Hepatocyte (in vitro differentiated cells): ENCODE results near the gene MYO5A. TPM values are rescaled to one million over a fixed set of nuclear protein-coding genes. Genes with fewer than 3 reads are reported as not detected.

Source experiments
- DNase-seq: peaks from one replicate; pipeline ENCODE4 v3.0.0-alpha.2; 2016; ENCODE audit warnings: low spot score
- H2AFZ ChIP-seq: fragments of 200-600 bp; sonication (generic); 2 replicates; pipeline ENCODE4 v1.6.0; 2016; ENCODE audit warnings: antibody characterized with exemption, mild to moderate bottlenecking
- H3K27ac ChIP-seq: fragments of 200-600 bp; sonication (generic); 2 replicates; pipeline ENCODE4 v1.5.1; 2016; ENCODE audit warnings: mild to moderate bottlenecking
- H3K27me3 ChIP-seq: fragments of 200-600 bp; sonication (generic); 2 replicates; pipeline ENCODE4 v1.6.1; 2016
- H3K36me3 ChIP-seq: fragments of 200-600 bp; sonication (generic); replicated peaks from 2 replicates; pipeline ENCODE4 v1.5.1; 2016; ENCODE audit warnings: low read depth; ENCODE audit not compliant: insufficient read depth
- H3K4me1 ChIP-seq: fragments of 200-600 bp; sonication (generic); 2 replicates; pipeline ENCODE4 v1.5.1; 2016; ENCODE audit warnings: mild to moderate bottlenecking, moderate library complexity; ENCODE audit not compliant: insufficient read depth
- H3K4me2 ChIP-seq: fragments of 200-600 bp; sonication (generic); 2 replicates; pipeline ENCODE4 v1.6.0; 2016
- H3K4me3 ChIP-seq: fragments of 200-600 bp; sonication (generic); 2 replicates; pipeline ENCODE4 v1.5.1; 2016; ENCODE audit warnings: mild to moderate bottlenecking
- H3K79me2 ChIP-seq: fragments of 200-600 bp; sonication (generic); 2 replicates; pipeline ENCODE4 v1.6.0; 2017; ENCODE audit warnings: mild to moderate bottlenecking
- H3K9me2 ChIP-seq: fragments of 200-600 bp; sonication (generic); replicated peaks from 2 replicates; pipeline ENCODE4 v1.6.0; 2017; ENCODE audit warnings: mild to moderate bottlenecking; ENCODE audit not compliant: insufficient read depth
- H3K9me3 ChIP-seq: fragments of 200-600 bp; sonication (generic); 2 replicates; pipeline ENCODE4 v1.5.1; 2016; ENCODE audit warnings: low read depth, mild to moderate bottlenecking
- H4K20me1 ChIP-seq: fragments of 200-600 bp; sonication (generic); 2 replicates; pipeline ENCODE4 v1.6.0; 2016; ENCODE audit warnings: mild to moderate bottlenecking; ENCODE audit not compliant: insufficient read depth, poor library complexity, severe bottlenecking
- EZH2 ChIP-seq: fragments of 200-600 bp; sonication (generic); IDR thresholded peaks from 2 replicates; pipeline ENCODE4 v1.6.1; 2016; ENCODE audit warnings: antibody characterized with exemption, mild to moderate bottlenecking, borderline replicate concordance
- EZH2phosphoT487 ChIP-seq: fragments of 200-600 bp; sonication (generic); IDR thresholded peaks from one replicate; pipeline ENCODE4 v1.6.1; 2018; ENCODE audit warnings: antibody characterized with exemption, mild to moderate bottlenecking, low read depth, moderate library complexity; ENCODE audit not compliant: unreplicated experiment, severe bottlenecking
- whole genome bisulfite sequencing: methylation state at CpG from one replicate; pipeline ENCODE4 v1.1.6; 2016; ENCODE audit warnings: low lambda C conversion rate; ENCODE audit errors: missing lambda C conversion rate; 5-methylcytosine and 5-hydroxymethylcytosine counted together
- polyA plus RNA-seq: library from polyadenylated mRNA; unstranded; fragments of >200 nt; fragmentation: Nextera tagmentation; extraction: Ambion mirVana; gene quantifications from 2 replicates; pipeline ENCODE4 v1.2.1, GENCODE V29; 2016
- total RNA-seq: library from RNA; depleted of rRNA; stranded (reverse); fragments of >200 nt; gene quantifications from 2 replicates; pipeline ENCODE4 v1.2.3, GENCODE V29; 2014
- TF ChIP-seq, protein P1 (sequence below): fragments of 200-600 bp; sonication (generic); IDR thresholded peaks from 2 replicates; pipeline ENCODE4 v1.5.1; 2016; ENCODE audit warnings: antibody characterized with exemption, mild to moderate bottlenecking; ENCODE audit not compliant: poor library complexity

MYO5A gene
- total and polyA plus RNA-seq, 2 experiments from 2014 or later = 3.7 to 14.8 TPM

DNA sequence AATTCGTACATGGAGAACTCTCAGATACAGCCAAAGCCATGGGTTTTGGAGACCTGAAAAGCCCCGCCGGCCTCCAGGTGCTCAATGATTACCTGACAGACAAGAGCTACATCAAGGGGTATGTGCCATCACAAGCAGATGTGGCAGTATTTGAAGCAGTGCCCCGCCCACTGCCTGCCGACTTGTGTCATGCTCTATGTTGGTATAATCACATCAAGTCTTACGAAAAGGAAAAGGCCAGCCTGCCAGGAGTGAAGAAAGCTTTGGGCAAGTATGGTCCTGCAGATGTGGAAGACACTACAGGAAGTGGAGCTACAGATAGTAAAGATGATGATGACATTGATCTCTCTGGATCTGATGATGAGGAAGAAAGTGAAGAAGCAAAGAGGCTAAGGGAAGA lies 23.5 kb downstream of the MYO5A start:
- no peaks in the 10 kb centered on the region for H4K20me1 ChIP-seq
- no peaks in the 10 kb centered on the region for H3K27me3 ChIP-seq
- no peaks in the 10 kb centered on the region for H3K9me2 ChIP-seq
- DNase-seq = no peak
- TF ChIP-seq EZH2 = no peak
- no peak for TF ChIP-seq EZH2phosphoT487
- TF ChIP-seq, protein P1, sequence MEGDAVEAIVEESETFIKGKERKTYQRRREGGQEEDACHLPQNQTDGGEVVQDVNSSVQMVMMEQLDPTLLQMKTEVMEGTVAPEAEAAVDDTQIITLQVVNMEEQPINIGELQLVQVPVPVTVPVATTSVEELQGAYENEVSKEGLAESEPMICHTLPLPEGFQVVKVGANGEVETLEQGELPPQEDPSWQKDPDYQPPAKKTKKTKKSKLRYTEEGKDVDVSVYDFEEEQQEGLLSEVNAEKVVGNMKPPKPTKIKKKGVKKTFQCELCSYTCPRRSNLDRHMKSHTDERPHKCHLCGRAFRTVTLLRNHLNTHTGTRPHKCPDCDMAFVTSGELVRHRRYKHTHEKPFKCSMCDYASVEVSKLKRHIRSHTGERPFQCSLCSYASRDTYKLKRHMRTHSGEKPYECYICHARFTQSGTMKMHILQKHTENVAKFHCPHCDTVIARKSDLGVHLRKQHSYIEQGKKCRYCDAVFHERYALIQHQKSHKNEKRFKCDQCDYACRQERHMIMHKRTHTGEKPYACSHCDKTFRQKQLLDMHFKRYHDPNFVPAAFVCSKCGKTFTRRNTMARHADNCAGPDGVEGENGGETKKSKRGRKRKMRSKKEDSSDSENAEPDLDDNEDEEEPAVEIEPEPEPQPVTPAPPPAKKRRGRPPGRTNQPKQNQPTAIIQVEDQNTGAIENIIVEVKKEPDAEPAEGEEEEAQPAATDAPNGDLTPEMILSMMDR = no peak
- no peak overlapping the region for H3K27ac ChIP-seq
- H3K4me2 ChIP-seq = no peak overlapping the region
- peaks cover 2% of the 10 kb centered on the region for H3K79me2 ChIP-seq
- no peaks in the 10 kb centered on the region for H3K9me3 ChIP-seq
- H3K4me1 ChIP-seq = no peaks in the 10 kb centered on the region
- WGBS = 92% methylated on average over 6 of the region's 6 CpGs
- no peaks in the 10 kb centered on the region for H3K36me3 ChIP-seq
- no peak overlapping the region for H2AFZ ChIP-seq
- no peak overlapping the region for H3K4me3 ChIP-seq

DNA sequence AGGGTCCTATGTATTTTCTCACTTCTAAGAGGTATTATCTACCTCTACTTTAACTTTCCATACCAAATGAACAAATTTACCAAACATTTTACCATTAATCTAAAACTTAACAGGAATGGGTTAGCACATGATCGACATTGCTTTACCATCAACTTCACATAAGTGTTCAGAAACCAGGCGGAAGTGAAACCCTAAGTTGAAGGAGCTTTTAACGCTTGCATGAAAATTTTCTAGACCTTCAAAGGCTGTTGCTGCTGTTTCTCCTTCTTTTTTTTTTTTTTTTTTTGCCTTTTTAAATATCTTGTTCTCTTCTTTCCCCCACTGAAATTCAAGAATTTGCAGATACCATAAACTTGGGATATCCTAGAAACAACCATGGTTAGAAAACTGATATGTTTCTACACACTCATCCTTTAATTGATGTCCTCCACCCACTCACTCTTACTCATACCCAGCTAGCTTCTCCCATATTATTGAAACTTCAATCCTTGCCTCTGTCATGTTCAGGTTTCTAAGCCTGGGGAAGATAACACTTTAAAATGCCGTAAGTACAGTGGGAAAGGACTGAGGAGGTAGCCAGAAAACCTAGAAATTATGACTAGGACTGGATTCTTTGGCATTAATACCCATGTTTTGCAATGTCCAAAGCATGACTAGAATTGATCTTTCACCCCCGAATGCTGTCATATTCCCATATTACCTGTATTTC lies 24.7 kb downstream of the MYO5A start:
- H3K4me3 ChIP-seq = no peak overlapping the region
- no peak for DNase-seq
- H3K36me3 ChIP-seq = no peaks in the 10 kb centered on the region
- H2AFZ ChIP-seq = no peak overlapping the region
- no peaks in the 10 kb centered on the region for H3K9me3 ChIP-seq
- H3K9me2 ChIP-seq = no peaks in the 10 kb centered on the region
- H4K20me1 ChIP-seq = no peaks in the 10 kb centered on the region
- TF ChIP-seq EZH2phosphoT487 (no peak), EZH2 (no peak)
- TF ChIP-seq, protein P1 = no peak
- H3K4me1 ChIP-seq = no peaks in the 10 kb centered on the region
- no peak overlapping the region for H3K27ac ChIP-seq
- 93% methylated on average over 5 of the region's 5 CpGs for WGBS
- no peak overlapping the region for H3K4me2 ChIP-seq
- no peaks in the 10 kb centered on the region for H3K27me3 ChIP-seq
- peaks cover 2% of the 10 kb centered on the region for H3K79me2 ChIP-seq

GRCh38 chr15:52502608-52503007 lies 26.1 kb downstream of the MYO5A start:
- TF ChIP-seq EZH2phosphoT487 (no peak), EZH2 (no peak)
- TF ChIP-seq, protein P1 = no peak
- no peaks in the 10 kb centered on the region for H4K20me1 ChIP-seq
- no peak for DNase-seq
- no peaks in the 10 kb centered on the region for H3K27me3 ChIP-seq
- no peak overlapping the region for H3K27ac ChIP-seq
- H3K4me1 ChIP-seq = no peaks in the 10 kb centered on the region
- H3K36me3 ChIP-seq = no peaks in the 10 kb centered on the region
- H3K79me2 ChIP-seq = peaks cover 2% of the 10 kb centered on the region
- H3K4me3 ChIP-seq = no peak overlapping the region
- H3K9me2 ChIP-seq = no peaks in the 10 kb centered on the region
- WGBS = 71% methylated on average over 1 of the region's 1 CpG
- no peak overlapping the region for H3K4me2 ChIP-seq
- H3K9me3 ChIP-seq = no peaks in the 10 kb centered on the region
- H2AFZ ChIP-seq = no peak overlapping the region
